CD4-positive, alpha-beta T cell treated with Interleukin-2 at 100 ng/mL for 4 hours (primary cell): ENCODE measurements around the gene ANKHD1.

ENCODE experiments used
- DNase-seq: peaks from one replicate; pipeline ENCODE4 v3.0.0-alpha.2; 2020; ENCODE audit warnings: low spot score

ANKHD1 gene

DNA sequence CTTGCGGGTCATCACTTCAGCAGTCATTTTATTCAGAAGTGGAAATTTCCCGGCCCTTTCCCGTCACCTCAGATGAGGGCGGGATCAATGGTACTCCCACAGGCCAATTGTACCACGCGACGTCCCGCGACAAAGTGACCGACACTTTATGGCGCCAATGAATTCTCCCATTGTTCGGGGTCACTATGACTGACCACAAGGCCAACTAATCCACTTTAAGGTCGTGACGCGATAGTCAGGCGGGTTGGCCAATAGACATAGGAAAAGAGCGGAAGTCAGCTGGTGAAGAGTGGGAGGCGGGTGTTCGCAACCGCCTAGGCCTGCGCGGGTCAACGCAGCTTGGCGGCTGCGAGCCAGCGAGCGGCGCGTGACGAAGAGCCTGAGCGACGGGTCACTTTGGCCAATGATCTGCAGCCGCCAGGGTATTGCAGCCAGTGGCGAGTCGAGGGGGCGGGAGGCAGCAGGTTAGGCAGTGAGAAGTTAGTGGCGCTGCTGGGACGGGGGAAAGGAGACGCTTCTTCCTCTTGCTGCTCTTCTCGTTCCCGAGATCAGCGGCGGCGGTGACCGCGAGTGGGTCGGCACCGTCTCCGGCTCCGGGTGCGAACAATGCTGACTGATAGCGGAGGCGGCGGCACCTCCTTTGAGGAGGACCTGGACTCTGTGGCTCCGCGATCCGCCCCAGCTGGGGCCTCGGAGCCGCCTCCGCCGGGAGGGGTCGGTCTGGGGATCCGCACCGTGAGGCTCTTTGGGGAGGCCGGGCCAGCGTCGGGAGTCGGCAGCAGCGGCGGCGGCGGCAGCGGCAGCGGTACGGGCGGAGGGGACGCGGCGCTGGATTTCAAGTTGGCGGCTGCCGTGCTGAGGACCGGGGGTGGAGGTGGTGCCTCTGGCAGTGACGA is at the start of gene ANKHD1:
Gene ANKHD1, plus strand, starts transcription at position 472 of the 896 bp plus-strand sequence. Its CDS starts 135 bp downstream, at position 607.
- DNase-seq: peak; percentile 100

DNA sequence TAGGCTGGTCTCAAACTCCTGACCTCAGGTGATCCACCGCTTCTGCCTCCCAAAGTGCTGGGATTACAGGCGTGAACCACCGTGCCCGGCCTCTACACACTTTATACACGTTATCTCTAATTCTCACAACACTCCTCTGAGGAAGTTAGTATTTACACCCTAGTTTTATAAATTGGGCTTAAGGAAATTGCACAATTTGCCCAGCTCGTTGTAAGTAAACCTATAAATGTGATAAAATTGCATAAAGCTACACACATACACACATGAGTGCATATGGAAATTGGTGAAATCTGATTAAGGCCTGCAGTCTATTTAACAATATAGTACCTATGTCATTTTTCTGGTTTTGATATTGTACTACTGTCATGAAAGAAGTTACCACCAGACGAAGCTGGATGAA is 46.1 kb upstream of the ANKHD1 start:
- DNase-seq: no peak

- no peak for DNase-seq
These were observed 44.5 kb upstream of the ANKHD1 start for GRCh38 chr5:140356853-140357725.

GRCh38 chr5:140357726-140358093 is 43.9 kb upstream of the ANKHD1 start:
- DNase-seq: peak; percentile 84

- no peak for DNase-seq
These were observed 42.8 kb upstream of the ANKHD1 start for GRCh38 chr5:140358738-140359310.

DNA sequence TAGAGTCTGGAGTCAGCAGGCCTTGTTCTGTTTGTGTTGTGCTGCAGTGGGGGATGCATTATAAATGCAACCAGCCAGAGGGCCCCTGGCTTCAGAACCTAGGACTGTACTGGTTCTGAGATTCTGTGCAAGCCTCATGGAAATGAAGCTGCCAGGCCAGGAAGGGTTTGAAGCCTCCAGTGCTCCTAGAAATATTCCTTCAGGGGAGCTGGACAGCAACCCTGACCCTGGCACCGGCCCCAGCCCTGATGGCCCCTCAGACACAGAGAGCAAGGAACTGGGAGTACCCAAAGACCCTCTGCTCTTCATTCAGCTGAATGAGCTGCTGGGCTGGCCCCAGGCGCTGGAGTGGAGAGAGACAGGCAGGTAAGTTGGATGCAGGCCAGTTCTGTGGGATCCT is 41.5 kb upstream of the ANKHD1 start, which contains the start of gene SLC4A9:
Gene SLC4A9, plus strand, starts transcription at position 94 of the 400 bp plus-strand sequence. Its CDS starts 43 bp downstream, at position 137.
- no peak for DNase-seq

- DNase-seq: no peak
These were observed 40.8 kb upstream of the ANKHD1 start for GRCh38 chr5:140360681-140361479.

DNA sequence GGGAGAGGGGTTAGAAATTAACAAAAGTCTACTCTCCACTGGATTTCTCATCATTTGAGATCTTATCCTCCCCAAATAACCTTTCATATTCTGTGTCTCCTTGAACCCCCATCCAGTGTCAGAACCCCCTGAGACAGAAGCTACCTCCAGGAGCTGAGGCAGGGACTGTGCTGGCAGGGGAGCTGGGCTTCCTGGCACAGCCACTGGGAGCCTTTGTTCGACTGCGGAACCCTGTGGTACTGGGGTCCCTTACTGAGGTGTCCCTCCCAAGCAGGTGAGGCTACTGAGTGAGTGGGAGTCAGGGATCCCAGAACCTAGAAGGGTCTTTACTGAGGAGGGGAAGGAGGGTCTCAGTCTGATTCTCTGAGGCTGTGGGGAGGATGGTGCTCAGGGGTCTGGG is 39.7 kb upstream of the ANKHD1 start:
- DNase-seq: no peak

GRCh38 chr5:140362311-140362710 is 39.3 kb upstream of the ANKHD1 start:
- DNase-seq: no peak

- peak; percentile 85 for DNase-seq
These were observed 38.6 kb upstream of the ANKHD1 start for GRCh38 chr5:140362875-140363630.

GRCh38 chr5:140363631-140364471 is 37.8 kb upstream of the ANKHD1 start:
- no peak for DNase-seq

- no peak for DNase-seq
These were observed 37.2 kb upstream of the ANKHD1 start for GRCh38 chr5:140364472-140364765.

- no peak for DNase-seq
These were observed 36.4 kb upstream of the ANKHD1 start for GRCh38 chr5:140365282-140365681.

GRCh38 chr5:140365941-140366340 is 35.7 kb upstream of the ANKHD1 start:
- no peak for DNase-seq

DNA sequence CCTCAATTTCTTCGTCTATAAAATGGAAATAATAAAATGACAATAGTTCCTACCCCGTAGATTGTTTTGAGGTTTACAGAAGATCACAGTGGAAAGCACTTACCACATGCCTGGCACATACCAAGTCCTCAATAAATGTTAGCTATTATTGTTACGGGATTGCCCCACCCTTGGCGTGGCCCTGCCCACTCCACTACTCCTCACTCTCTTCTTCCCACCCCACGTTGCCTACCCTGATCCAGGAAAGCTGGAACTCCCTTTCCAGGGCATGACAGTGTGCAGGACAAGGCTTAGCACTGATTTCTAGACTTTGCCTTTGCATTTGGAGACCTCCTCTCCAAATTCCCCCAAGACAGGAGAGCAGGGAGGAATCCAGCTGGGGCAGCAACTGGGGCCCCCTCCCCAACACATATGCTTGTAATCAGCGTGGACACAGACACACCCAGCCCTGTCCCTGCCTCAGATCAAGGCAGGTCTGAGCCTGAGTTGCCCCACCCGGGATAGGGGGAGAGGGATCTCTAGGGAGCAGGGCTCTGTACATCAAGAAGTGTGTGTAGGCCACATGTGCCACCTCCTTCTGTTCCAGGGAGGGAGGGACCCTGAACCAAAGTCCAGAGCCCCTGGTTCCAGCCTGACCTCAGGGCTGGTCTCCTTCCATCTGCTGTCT is 34.9 kb upstream of the ANKHD1 start:
- no peak for DNase-seq

- no peak for DNase-seq
These were observed 34.2 kb upstream of the ANKHD1 start for GRCh38 chr5:140367256-140368013.

- no peak for DNase-seq
These were observed 30.1 kb upstream of the ANKHD1 start for GRCh38 chr5:140371356-140372151.

- DNase-seq: peak; percentile 52
These were observed 28.6 kb upstream of the ANKHD1 start for GRCh38 chr5:140372971-140373487.
